Ascending aorta (tissue), 2 donors: ENCODE results near the gene MAP3K14. TPM values are rescaled to one million over a fixed set of nuclear protein-coding genes. Genes with fewer than 3 reads are reported as not detected.

Experiments
- DNase-seq, 2 donors: peaks; one replicate each; pipeline ENCODE4 v3.0.0-alpha.2; 2019; ENCODE audit warnings: low spot score in 2 of 2
- H3K27ac ChIP-seq, 2 donors: fragments of 200-600 bp; sonication (generic); one replicate each; pipeline ENCODE4 v1.5.1; 2016 to 2017; ENCODE audit warnings: mild to moderate bottlenecking in 1 of 2
- H3K27me3 ChIP-seq: fragments of 200-600 bp; sonication (generic); one replicate; pipeline ENCODE4 v1.5.1; 2017
- H3K36me3 ChIP-seq, 2 donors: fragments of 200-600 bp; sonication (generic); one replicate each; pipeline ENCODE4 v1.5.1; 2016
- H3K4me1 ChIP-seq, 2 donors: fragments of 200-600 bp; sonication (generic); one replicate each; pipeline ENCODE4 v1.5.1; 2016 to 2017; ENCODE audit warnings: mild to moderate bottlenecking in 1 of 2
- H3K4me3 ChIP-seq, 2 donors: fragments of 200-600 bp; sonication (generic); one replicate each; pipeline ENCODE4 v1.5.1; 2016 to 2017; ENCODE audit warnings: mild to moderate bottlenecking in 1 of 2
- H3K9me3 ChIP-seq, 2 donors: fragments of 200-600 bp; sonication (generic); one replicate each; pipeline ENCODE4 v1.5.1; 2016
- CTCF ChIP-seq, 3 experiments: fragments of 200-600 bp in 2 of 3; fragments of 450-650 bp in 1 of 3; sonication (generic) in 2 of 3; IDR thresholded peaks; one replicate each; pipeline ENCODE4 v1.5.1; 2016 to 2019; ENCODE audit warnings: antibody characterized with exemption in 3 of 3, mild to moderate bottlenecking in 1 of 3, moderate library complexity in 1 of 3
- intact Hi-C: fragments of 100-400 bp; cut with DNase I; formaldehyde crosslinking; loops from one replicate; pipeline ENCODE4 v1.15.1; 2023
- total RNA-seq: library from RNA; depleted of rRNA; stranded (reverse); fragments of >200 nt; gene quantifications from one replicate; pipeline ENCODE4 v1.1.0, GENCODE V29; 2016

MAP3K14 gene
- total RNA-seq, 1 donor from 2014 or later = 7.7 TPM

GRCh38 chr17:45299361-45299760 is 17.5 kb downstream of the MAP3K14 start:
- intact Hi-C loops = no loop called here
- no peaks in the 10 kb centered on the region for H3K36me3 ChIP-seq

GRCh38 chr17:45298546-45299285 is 18.1 kb downstream of the MAP3K14 start:
- intact Hi-C loops = no loop called here
- H3K4me1 ChIP-seq = peaks cover 8 to 44% of the 10 kb centered on the region in 2 donors
- H3K4me3 ChIP-seq = no peak overlapping the region
- H3K27me3 ChIP-seq = no peaks in the 10 kb centered on the region
- peak overlapping the region in 1 of 2 donors; percentile 19 for H3K27ac ChIP-seq
- TF ChIP-seq CTCF (IDR thresholded peaks at IDR 0.05) = no peak
- DNase-seq = no peak
- H3K36me3 ChIP-seq = no peaks in the 10 kb centered on the region
- H3K9me3 ChIP-seq = no peaks in the 10 kb centered on the region

More at GRCh38 chr17:45299361-45299760, 17.5 kb downstream of the MAP3K14 start:
- no peak overlapping the region for H3K4me3 ChIP-seq
- H3K27me3 ChIP-seq = no peaks in the 10 kb centered on the region
- no peaks in the 10 kb centered on the region for H3K9me3 ChIP-seq
- TF ChIP-seq CTCF (IDR thresholded peaks at IDR 0.05) = no peak
- no peak for DNase-seq
- H3K4me1 ChIP-seq = peaks cover 2 to 38% of the 10 kb centered on the region in 2 donors
- H3K27ac ChIP-seq = peak overlapping the region; percentile 19

- H3K27ac ChIP-seq = peak overlapping the region; percentile 5 to 42
- DNase-seq = no peak
- H3K9me3 ChIP-seq = no peaks in the 10 kb centered on the region
- no peaks in the 10 kb centered on the region for H3K27me3 ChIP-seq
- TF ChIP-seq CTCF (IDR thresholded peaks at IDR 0.05) = no peak
- H3K36me3 ChIP-seq = no peaks in the 10 kb centered on the region
- H3K4me3 ChIP-seq = no peak overlapping the region
- intact Hi-C loops = no loop called here
- H3K4me1 ChIP-seq = peaks cover 24 to 52% of the 10 kb centered on the region in 2 donors
Observed at GRCh38 chr17:45296833-45297124, 20.0 kb downstream of the MAP3K14 start.

GRCh38 chr17:45296003-45296832 is 20.6 kb downstream of the MAP3K14 start:
- DNase-seq = no peak
- Histone ChIP-seq H3K4me3 (no peak overlapping the region), H3K36me3 (no peaks in the 10 kb centered on the region), H3K27me3 (no peaks in the 10 kb centered on the region), H3K4me1 (peaks cover 26 to 57% of the 10 kb centered on the region in 2 donors), H3K27ac (peak overlapping the region; percentile 5 to 42), H3K9me3 (no peaks in the 10 kb centered on the region)
- intact Hi-C loops = no loop called here
- TF ChIP-seq CTCF (IDR thresholded peaks at IDR 0.05) = no peak

- TF ChIP-seq CTCF (IDR thresholded peaks at IDR 0.05) = no peak
- Histone ChIP-seq H3K4me1 (peaks cover 26 to 61% of the 10 kb centered on the region in 2 donors), H3K4me3 (no peak overlapping the region), H3K27ac (peak overlapping the region; percentile 81 to 85), H3K27me3 (no peaks in the 10 kb centered on the region), H3K36me3 (peaks cover 2 to 4% of the 10 kb centered on the region in 2 donors), H3K9me3 (no peaks in the 10 kb centered on the region)
- peak in 1 of 2 donors; percentile 75 for DNase-seq
- intact Hi-C loops = loop anchor here (1.0 to 5.0 kb wide), 2 partner anchors 23 to 78 kb away; partner anchors contain the start of gene MAP3K14
Observed at GRCh38 chr17:45294506-45294905, 22.3 kb downstream of the MAP3K14 start.
